ENCODE results near the gene IL1RL2. TPM values are rescaled to one million over a fixed set of nuclear protein-coding genes. Genes with fewer than 3 reads are reported as not detected.

Gene IL1RL2
- total and polyA plus RNA-seq, 4 donors, result 0.28 to 2.0 (median 1.2) TPM

DNA sequence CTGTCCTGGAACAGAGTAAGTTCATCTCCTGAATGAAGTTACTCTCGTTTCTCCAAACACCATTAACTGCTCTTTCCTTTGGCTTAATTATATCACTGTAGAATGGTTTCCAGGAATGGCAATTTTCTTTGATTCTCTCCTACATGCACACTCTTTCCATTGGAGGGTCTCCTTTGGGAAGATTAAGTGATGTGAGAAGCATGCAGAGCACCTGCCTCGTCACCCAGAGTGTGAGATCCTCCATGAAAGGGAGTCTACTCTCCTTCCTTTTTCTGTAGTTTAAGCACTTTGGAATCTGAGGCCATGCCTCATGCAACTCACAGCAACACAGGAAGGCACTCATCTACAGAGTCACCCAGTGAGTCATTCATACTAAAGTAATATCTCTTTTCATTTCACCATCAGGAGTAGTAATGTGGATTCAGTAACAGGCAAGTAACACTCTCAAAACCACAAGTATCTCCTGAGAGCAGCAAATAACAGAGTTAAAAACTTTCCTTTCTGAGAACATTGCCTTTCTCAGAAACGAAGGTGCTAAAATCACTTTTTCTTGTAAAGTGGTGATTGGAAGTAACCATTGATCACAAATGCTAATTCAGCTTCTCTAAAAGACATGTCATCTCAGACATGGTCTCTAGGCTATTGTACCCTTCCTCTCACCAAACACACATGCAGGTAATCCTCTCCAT lies 71.7 kb downstream of the IL1RL2 start:
- 80% methylated on average over 1 of the region's 3 CpGs for WGBS (ENCODE audit: insufficient coverage)
- H3K27ac ChIP-seq (ENCODE audit: low read depth, low read length), result no peak overlapping the region

DNA sequence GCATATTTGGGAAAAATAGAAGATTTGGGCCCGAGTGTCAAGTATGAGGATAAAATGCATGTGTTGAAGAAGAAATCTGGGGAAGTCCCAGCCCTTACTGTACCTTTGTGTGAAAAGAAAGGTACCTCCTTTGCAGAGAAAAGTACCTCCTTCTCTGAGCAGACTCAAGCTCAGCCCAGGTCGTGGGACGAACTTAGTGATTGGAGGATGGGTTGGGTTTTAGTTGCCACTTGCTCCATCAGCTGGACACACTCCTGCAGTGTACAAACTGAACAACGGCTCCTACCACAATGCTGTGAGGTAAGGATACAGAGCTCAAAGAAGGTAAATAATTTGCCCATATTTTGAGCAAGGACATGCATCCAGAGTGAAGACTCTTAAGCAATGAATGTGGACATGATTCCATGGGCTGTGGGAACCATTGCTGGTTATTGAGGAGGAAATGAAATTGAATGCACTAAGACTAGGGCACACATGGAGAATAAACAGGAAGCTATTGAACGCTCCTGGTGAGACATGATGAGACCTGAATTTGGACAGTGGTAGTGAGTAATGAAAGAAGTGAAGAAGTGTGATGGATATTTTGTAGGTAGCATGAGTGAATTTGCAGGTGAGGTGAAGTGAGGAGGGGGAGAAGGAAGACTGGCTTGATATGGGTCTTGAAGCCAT lies 74.8 kb downstream of the IL1RL2 start:
- DNase-seq (ENCODE audit: low read depth in 4 of 6, low spot score in 6 of 6), result no peak
- H3K4me1 ChIP-seq (ENCODE audit: control insufficient read depth, insufficient read depth, low read length), result no peaks in the 10 kb centered on the region
- no peaks in the 10 kb centered on the region for H3K9me3 ChIP-seq (ENCODE audit: control insufficient read depth, insufficient read depth, low read length)
- H3K36me3 ChIP-seq (ENCODE audit: control insufficient read depth, insufficient read depth, low read length), result no peaks in the 10 kb centered on the region
- H3K27ac ChIP-seq (ENCODE audit: low read depth, low read length), result no peak overlapping the region
- H3K4me3 ChIP-seq (ENCODE audit: low read depth, low read length), result no peak overlapping the region
- WGBS (ENCODE audit: insufficient coverage), result 92% methylated on average over 4 of the region's 5 CpGs
- H3K27me3 ChIP-seq (ENCODE audit: control insufficient read depth, insufficient read depth, low read length), result no peaks in the 10 kb centered on the region

More for the DNA sequence above, 71.7 kb downstream of the IL1RL2 start:
- Histone ChIP-seq H3K9me3 (ENCODE audit: control insufficient read depth, insufficient read depth, low read length) (no peaks in the 10 kb centered on the region), H3K36me3 (ENCODE audit: control insufficient read depth, insufficient read depth, low read length) (no peaks in the 10 kb centered on the region), H3K4me3 (ENCODE audit: low read depth, low read length) (no peak overlapping the region), H3K27me3 (ENCODE audit: control insufficient read depth, insufficient read depth, low read length) (no peaks in the 10 kb centered on the region), H3K4me1 (ENCODE audit: control insufficient read depth, insufficient read depth, low read length) (no peaks in the 10 kb centered on the region)
- DNase-seq (ENCODE audit: low read depth in 4 of 6, low spot score in 6 of 6), result no peak

DNA sequence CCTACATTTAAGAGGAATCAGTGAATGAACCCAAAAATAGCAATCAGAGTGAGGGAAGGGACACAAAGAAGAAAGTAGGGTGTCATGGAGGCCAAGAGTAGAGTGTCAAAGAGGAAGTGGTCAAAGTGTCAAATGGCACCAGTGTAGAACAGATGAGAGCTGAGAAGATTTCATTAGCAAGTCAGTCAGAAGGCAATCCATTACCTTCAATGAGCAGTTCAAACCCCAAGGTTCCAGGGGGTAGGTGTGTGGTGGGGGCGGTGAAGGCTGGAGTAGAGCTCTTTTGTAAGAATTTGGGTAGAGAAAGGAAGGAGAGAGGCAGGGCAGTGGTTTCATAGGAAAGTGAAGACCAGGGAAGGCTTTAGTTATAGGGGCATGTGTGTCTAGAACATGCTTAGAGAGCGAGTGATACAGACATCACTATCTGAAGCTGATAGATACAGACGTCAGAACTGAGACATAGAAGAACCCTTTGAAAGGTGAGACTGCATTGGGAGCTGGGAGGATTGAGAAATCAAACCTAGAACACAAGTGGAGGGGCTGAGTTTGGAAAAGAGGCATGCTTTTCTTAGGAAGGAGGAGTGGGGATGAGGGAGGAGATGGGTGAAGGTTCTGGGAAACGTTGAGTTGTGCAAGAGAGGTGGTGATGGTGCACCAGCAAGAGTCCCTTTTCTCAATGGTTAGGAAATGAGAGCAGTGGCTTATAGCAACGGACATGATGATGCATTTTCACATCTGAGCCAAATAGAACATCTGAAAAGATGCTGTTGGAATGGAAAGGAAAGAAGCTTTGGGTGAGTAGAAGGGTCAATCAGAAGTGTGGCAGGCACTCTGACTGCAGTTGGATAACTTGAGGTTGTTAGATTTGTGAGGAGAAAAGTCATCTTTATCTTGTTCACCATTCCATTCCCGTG lies 75.7 kb downstream of the IL1RL2 start:
- H3K9me3 ChIP-seq (ENCODE audit: control insufficient read depth, insufficient read depth, low read length), result no peaks in the 10 kb centered on the region
- H3K27me3 ChIP-seq (ENCODE audit: control insufficient read depth, insufficient read depth, low read length), result no peaks in the 10 kb centered on the region
- no peak for DNase-seq (ENCODE audit: low read depth in 4 of 6, low spot score in 6 of 6)
- H3K36me3 ChIP-seq (ENCODE audit: control insufficient read depth, insufficient read depth, low read length), result no peaks in the 10 kb centered on the region
- no peaks in the 10 kb centered on the region for H3K4me1 ChIP-seq (ENCODE audit: control insufficient read depth, insufficient read depth, low read length)
- 94% methylated on average over 5 of the region's 6 CpGs for WGBS (ENCODE audit: insufficient coverage)
- H3K4me3 ChIP-seq (ENCODE audit: low read depth, low read length), result no peak overlapping the region
- no peak overlapping the region for H3K27ac ChIP-seq (ENCODE audit: low read depth, low read length)

DNA sequence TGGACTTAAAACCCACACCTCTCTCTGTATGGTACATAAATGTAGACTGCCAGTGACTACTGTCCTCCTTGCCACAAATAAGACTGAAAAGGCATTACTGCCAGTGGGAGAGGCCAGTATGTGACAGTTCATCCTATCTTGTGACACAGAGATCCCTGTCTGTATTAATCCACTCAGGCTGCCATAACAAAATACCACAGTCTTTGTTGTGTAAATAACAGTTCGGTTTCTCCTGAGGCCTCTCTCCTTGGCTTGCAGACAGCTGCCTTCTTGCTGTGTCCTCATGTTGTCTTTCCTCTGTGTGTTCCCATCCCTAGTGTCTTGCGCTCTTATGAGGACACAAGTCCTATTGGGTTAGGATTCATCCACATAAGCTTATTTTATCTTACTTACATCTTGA lies 78.1 kb downstream of the IL1RL2 start:
- no peaks in the 10 kb centered on the region for H3K4me1 ChIP-seq (ENCODE audit: control insufficient read depth, insufficient read depth, low read length)
- no peaks in the 10 kb centered on the region for H3K36me3 ChIP-seq (ENCODE audit: control insufficient read depth, insufficient read depth, low read length)
- no peak overlapping the region for H3K27ac ChIP-seq (ENCODE audit: low read depth, low read length)
- no peak for DNase-seq (ENCODE audit: low read depth in 4 of 6, low spot score in 6 of 6)
- H3K27me3 ChIP-seq (ENCODE audit: control insufficient read depth, insufficient read depth, low read length), result no peaks in the 10 kb centered on the region
- 45% methylated on average over 1 of the region's 2 CpGs for WGBS (ENCODE audit: insufficient coverage)
- no peak overlapping the region for H3K4me3 ChIP-seq (ENCODE audit: low read depth, low read length)
- H3K9me3 ChIP-seq (ENCODE audit: control insufficient read depth, insufficient read depth, low read length), result no peaks in the 10 kb centered on the region

DNA sequence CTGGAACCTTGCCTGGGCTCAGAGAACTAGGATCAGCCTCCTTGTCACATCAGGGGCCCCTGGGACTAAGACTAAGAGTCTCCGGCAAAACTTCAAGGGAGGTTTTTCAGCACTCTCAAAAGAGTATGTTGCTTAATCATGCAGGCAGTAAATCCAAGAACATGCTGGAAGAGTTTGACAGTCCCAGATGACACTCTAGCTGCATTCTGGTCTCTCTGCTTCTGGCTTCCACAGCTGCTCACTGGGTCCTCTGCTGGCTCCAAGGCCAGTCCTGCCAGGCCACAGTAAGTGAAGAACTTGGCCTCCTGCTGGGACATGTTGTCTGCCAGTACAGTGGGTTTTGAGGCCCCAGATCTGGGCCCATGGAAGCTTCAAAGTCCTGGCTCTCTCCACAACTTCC lies 79.4 kb downstream of the IL1RL2 start:
- Histone ChIP-seq H3K27ac (ENCODE audit: low read depth, low read length) (no peak overlapping the region), H3K9me3 (ENCODE audit: control insufficient read depth, insufficient read depth, low read length) (no peaks in the 10 kb centered on the region), H3K27me3 (ENCODE audit: control insufficient read depth, insufficient read depth, low read length) (no peaks in the 10 kb centered on the region), H3K4me3 (ENCODE audit: low read depth, low read length) (no peak overlapping the region), H3K36me3 (ENCODE audit: control insufficient read depth, insufficient read depth, low read length) (no peaks in the 10 kb centered on the region), H3K4me1 (ENCODE audit: control insufficient read depth, insufficient read depth, low read length) (no peaks in the 10 kb centered on the region)
- DNase-seq (ENCODE audit: low read depth in 4 of 6, low spot score in 6 of 6), result no peak
- 85% methylated on average over 1 of the region's 1 CpG for WGBS (ENCODE audit: insufficient coverage)

DNA sequence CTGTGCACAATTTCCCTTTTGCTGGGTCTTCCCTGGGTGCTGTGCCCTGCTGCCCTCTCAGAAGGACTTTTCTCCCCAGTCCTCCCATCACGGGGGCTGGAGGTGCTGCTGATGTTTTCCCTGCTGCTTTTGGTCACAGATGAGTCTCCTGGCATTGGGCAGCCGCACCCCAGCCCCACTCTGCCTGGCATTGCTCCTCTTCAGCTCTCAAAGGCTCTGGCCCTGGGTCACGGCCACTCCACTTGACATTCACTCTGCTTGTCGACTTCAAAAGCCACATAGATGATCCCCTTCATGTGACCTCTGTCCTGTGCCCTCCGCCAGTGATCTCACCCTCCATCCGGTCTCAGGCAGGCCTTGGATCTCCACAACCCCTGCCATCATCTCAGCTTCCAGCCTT lies 81.0 kb downstream of the IL1RL2 start:
- no peaks in the 10 kb centered on the region for H3K36me3 ChIP-seq (ENCODE audit: control insufficient read depth, insufficient read depth, low read length)
- no peaks in the 10 kb centered on the region for H3K9me3 ChIP-seq (ENCODE audit: control insufficient read depth, insufficient read depth, low read length)
- H3K4me1 ChIP-seq (ENCODE audit: control insufficient read depth, insufficient read depth, low read length), result no peaks in the 10 kb centered on the region
- no peak for DNase-seq (ENCODE audit: low read depth in 4 of 6, low spot score in 6 of 6)
- H3K4me3 ChIP-seq (ENCODE audit: low read depth, low read length), result no peak overlapping the region
- no peaks in the 10 kb centered on the region for H3K27me3 ChIP-seq (ENCODE audit: control insufficient read depth, insufficient read depth, low read length)
- 80% methylated on average over 6 of the region's 6 CpGs for WGBS (ENCODE audit: insufficient coverage)
- H3K27ac ChIP-seq (ENCODE audit: low read depth, low read length), result no peak overlapping the region

DNA sequence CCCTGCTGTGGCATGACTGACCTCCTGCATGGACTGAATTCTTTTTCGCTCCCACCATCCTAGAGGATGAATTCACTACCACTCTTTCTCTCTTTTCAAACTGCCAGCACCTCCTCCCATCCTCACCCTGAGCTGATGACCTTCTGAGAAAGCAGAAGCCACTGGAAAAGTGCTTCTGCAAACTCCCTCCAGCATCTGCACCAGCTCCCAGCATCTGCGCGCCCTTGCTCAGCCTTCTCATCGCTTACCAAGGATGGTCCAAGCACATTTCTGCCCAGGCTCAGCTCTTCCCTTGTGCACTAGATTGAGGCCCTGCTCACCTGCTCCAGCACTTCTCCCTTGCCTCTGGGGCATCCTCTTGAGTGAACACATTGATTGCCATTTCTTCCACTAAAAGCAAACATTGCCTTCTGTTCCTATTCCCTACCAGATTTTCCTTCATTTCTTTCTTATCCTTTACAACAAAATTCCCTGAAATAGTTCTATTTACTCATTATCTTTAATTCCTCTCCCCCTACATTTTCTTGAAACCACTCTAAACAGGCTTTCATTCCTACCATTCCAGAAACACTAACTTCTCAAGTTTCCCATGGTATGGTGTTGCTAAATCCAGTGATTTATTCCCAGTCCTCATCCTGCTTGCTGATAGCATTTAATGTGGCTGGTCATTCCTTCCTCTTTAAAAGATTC lies 81.8 kb downstream of the IL1RL2 start:
- Histone ChIP-seq H3K4me3 (ENCODE audit: low read depth, low read length) (no peak overlapping the region), H3K9me3 (ENCODE audit: control insufficient read depth, insufficient read depth, low read length) (no peaks in the 10 kb centered on the region), H3K27me3 (ENCODE audit: control insufficient read depth, insufficient read depth, low read length) (no peaks in the 10 kb centered on the region), H3K36me3 (ENCODE audit: control insufficient read depth, insufficient read depth, low read length) (no peaks in the 10 kb centered on the region), H3K27ac (ENCODE audit: low read depth, low read length) (no peak overlapping the region), H3K4me1 (ENCODE audit: control insufficient read depth, insufficient read depth, low read length) (no peaks in the 10 kb centered on the region)
- DNase-seq (ENCODE audit: low read depth in 4 of 6, low spot score in 6 of 6), result no peak
- WGBS (ENCODE audit: insufficient coverage), result 100% methylated on average over 4 of the region's 4 CpGs

DNA sequence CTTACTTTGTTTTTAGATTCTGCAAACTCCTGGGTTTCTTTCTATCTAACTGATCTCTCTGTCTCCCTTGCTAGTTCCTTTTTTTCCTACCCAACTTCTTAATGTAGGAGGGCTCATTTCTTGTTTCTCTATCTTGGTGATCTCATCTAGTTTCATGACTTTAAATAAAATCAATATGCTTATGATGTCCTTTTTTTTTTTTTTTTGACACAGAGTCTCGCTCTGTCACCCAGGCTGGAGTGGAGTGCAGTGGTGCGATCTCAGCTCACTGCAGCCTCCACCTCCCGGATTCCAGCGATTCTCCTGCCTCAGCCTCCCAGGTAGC lies 82.3 kb downstream of the IL1RL2 start:
- no CpG with 5 or more reads among the region's 4 CpGs for WGBS (ENCODE audit: insufficient coverage)
- H3K4me3 ChIP-seq (ENCODE audit: low read depth, low read length), result no peak overlapping the region
- H3K27me3 ChIP-seq (ENCODE audit: control insufficient read depth, insufficient read depth, low read length), result no peaks in the 10 kb centered on the region
- H3K4me1 ChIP-seq (ENCODE audit: control insufficient read depth, insufficient read depth, low read length), result no peaks in the 10 kb centered on the region
- no peak for DNase-seq (ENCODE audit: low read depth in 4 of 6, low spot score in 6 of 6)
- H3K27ac ChIP-seq (ENCODE audit: low read depth, low read length), result no peak overlapping the region
- no peaks in the 10 kb centered on the region for H3K9me3 ChIP-seq (ENCODE audit: control insufficient read depth, insufficient read depth, low read length)
- no peaks in the 10 kb centered on the region for H3K36me3 ChIP-seq (ENCODE audit: control insufficient read depth, insufficient read depth, low read length)

DNA sequence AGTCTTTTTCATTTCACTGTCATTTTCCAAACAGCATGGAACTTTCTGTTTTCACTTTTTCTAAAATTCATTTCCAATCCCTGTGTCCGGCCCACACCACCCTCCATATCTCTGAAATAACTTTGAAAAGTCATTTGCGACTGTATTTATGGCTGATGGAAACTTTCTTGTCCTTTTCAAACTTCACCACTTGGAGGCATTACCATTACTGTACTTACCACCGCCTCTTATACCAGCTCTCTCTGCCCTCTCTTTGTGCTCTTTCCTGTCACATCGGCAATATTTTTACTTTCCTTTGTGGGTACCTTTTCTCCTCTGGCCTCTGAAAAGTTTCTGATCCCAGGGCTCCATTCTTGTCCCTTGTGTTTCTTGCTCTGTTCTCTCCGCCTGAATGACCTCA lies 85.0 kb downstream of the IL1RL2 start:
- 73% methylated on average over 2 of the region's 5 CpGs for WGBS (ENCODE audit: insufficient coverage)
- H3K9me3 ChIP-seq (ENCODE audit: control insufficient read depth, insufficient read depth, low read length), result no peaks in the 10 kb centered on the region

More for the DNA sequence above, 85.0 kb downstream of the IL1RL2 start:
- H3K4me1 ChIP-seq (ENCODE audit: control insufficient read depth, insufficient read depth, low read length), result no peaks in the 10 kb centered on the region
- no peak overlapping the region for H3K27ac ChIP-seq (ENCODE audit: low read depth, low read length)
- H3K27me3 ChIP-seq (ENCODE audit: control insufficient read depth, insufficient read depth, low read length), result no peaks in the 10 kb centered on the region
- H3K36me3 ChIP-seq (ENCODE audit: control insufficient read depth, insufficient read depth, low read length), result no peaks in the 10 kb centered on the region
- no peak for DNase-seq (ENCODE audit: low read depth in 4 of 6, low spot score in 6 of 6)
- H3K4me3 ChIP-seq (ENCODE audit: low read depth, low read length), result no peak overlapping the region
